Activated CD4-positive, alpha-beta T cell treated with anti-CD3 and anti-CD28 coated beads, Interleukin-2, amount 10 ng/mL, durations not matched to agents 7 days and 5 days (primary cell): ENCODE data around the gene OPRD1. TPM values are rescaled to one million over a fixed set of nuclear protein-coding genes. Genes with fewer than 3 reads are reported as not detected.
"Not testable (repeated sequence)": the region's sequence is repeated elsewhere in the genome, so short reads cannot be mapped to it uniquely, and the experiment has no call there.

ENCODE experiments used
- CTCF ChIA-PET: fragments of 350-600 bp; sonication (Branson Sonifier 250); formaldehyde crosslinking; loops from one replicate; lab custom pipeline; 2021; ENCODE audit warnings: antibody characterized with exemption; lab: Charles Lee
- POLR2A ChIA-PET: fragments of 350-600 bp; sonication (Branson Sonifier 250); formaldehyde crosslinking; loops from one replicate; lab custom pipeline; 2021; ENCODE audit warnings: antibody characterized with exemption; lab: Charles Lee
- DNase-seq: peaks from one replicate; pipeline ENCODE4 v3.0.0-alpha.2; 2020
- H3K27ac Mint-ChIP-seq: one replicate; pipeline ENCODE4 v1.8.0; 2021; ENCODE audit warnings: mild to moderate bottlenecking, moderate library complexity, mixed read lengths
- H3K27me3 Mint-ChIP-seq: one replicate; pipeline ENCODE4 v1.8.0; 2021; ENCODE audit warnings: mixed read lengths
- H3K36me3 Mint-ChIP-seq: one replicate; pipeline ENCODE4 v1.8.0; 2021; ENCODE audit warnings: low read depth, mixed read lengths
- H3K4me1 Mint-ChIP-seq: one replicate; pipeline ENCODE4 v1.8.0; 2021; ENCODE audit warnings: mixed read lengths
- H3K4me3 Mint-ChIP-seq: one replicate; pipeline ENCODE4 v1.8.0; 2021; ENCODE audit warnings: mild to moderate bottlenecking, moderate library complexity, mixed read lengths
- H3K9me3 Mint-ChIP-seq: one replicate; pipeline ENCODE4 v1.8.0; 2021; ENCODE audit warnings: mixed read lengths
- total RNA-seq, 2 experiments: library from RNA; stranded (reverse); gene quantifications; one replicate each; pipeline ENCODE4 v1.2.3, GENCODE V29; 2021

OPRD1 gene
- total RNA-seq, 2 experiments from 2014 or later, result not detected

DNA sequence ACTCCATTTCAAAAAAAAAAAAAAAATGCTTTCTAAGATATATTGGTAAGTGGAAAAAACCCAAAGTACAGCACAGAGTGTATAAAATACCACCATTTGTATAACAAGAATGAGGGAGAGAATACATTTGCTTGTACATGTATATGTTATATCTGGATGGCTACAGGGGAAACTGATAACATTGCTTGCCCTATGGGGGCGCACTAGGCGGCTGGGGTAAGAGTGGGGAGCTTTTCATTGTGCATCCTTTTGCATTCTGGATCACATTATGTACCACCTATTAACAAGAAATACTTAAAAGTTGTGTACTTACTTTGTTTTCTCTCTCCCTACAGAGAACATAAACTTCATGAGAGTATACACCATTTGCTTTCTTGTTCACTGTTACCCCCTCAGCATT is 28.6 kb upstream of the OPRD1 start:
- Mint-ChIP-seq H3K27ac (no peak overlapping the region), H3K4me1 (peaks cover 7% of the 10 kb centered on the region), H3K36me3 (no peaks in the 10 kb centered on the region), H3K27me3 (peaks cover 12% of the 10 kb centered on the region), H3K9me3 (no peaks in the 10 kb centered on the region), H3K4me3 (no peak overlapping the region)
- DNase-seq, result no peak
- CTCF ChIA-PET, result interaction anchor here (0.6 to 4.3 kb wide), 4 partner anchors 25 to 134 kb away, joined by 3 to 17 read pairs (median 3); no protein-coding TSS in a partner anchor
- POLR2A ChIA-PET, result no interaction called here

DNA sequence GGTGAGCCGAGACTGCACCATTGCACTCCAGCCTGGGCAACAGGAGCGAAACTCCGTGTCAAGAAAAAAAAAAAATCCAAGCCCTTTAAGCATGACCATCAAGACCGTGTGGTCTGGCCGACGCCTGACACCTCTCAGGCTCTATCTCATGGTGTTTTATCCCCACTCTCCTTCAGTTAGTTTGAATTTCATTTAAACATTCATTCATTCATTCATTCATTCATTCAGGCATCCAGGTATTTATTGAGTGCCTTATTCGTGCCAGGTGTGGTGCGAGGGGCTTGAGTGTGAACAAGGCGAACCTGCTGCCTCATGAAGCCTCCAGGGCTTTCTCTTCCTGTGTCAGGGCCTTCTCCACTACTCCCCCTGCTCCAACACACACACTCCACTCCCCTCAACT is 22.6 kb upstream of the OPRD1 start:
- POLR2A ChIA-PET, result no interaction called here

DNA sequence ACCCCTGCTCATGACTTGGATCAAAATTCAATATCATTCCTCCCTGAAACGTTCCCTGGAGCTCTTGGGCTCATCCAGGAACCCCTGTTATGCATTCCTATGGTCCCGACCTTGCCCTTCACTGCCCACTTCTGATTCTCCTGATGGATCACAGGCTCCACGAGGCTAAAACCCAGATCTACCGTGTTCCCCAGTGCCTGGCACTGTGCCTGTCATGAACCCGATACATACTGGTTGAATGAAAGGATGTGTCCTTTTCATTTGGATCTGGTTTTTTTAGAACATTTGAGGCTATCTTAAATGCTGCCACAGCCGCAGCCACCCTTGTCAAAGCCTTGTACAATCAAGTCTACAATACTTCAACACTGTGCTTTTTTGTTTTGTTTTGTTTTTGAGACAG is 22.2 kb upstream of the OPRD1 start:
- POLR2A ChIA-PET, result no interaction called here
- Mint-ChIP-seq H3K27me3 (peaks cover 9% of the 10 kb centered on the region), H3K27ac (no peak overlapping the region), H3K4me1 (peaks cover 7% of the 10 kb centered on the region), H3K4me3 (no peak overlapping the region), H3K9me3 (no peaks in the 10 kb centered on the region), H3K36me3 (no peaks in the 10 kb centered on the region)
- CTCF ChIA-PET, result no interaction called here
- DNase-seq, result no peak

More for the DNA sequence above, 22.6 kb upstream of the OPRD1 start:
- no peak overlapping the region for H3K27ac Mint-ChIP-seq
- H3K4me3 Mint-ChIP-seq, result no peak overlapping the region
- no peak for DNase-seq
- CTCF ChIA-PET, result no interaction called here
- peaks cover 9% of the 10 kb centered on the region for H3K27me3 Mint-ChIP-seq
- peaks cover 7% of the 10 kb centered on the region for H3K4me1 Mint-ChIP-seq
- no peaks in the 10 kb centered on the region for H3K36me3 Mint-ChIP-seq
- H3K9me3 Mint-ChIP-seq, result no peaks in the 10 kb centered on the region

DNA sequence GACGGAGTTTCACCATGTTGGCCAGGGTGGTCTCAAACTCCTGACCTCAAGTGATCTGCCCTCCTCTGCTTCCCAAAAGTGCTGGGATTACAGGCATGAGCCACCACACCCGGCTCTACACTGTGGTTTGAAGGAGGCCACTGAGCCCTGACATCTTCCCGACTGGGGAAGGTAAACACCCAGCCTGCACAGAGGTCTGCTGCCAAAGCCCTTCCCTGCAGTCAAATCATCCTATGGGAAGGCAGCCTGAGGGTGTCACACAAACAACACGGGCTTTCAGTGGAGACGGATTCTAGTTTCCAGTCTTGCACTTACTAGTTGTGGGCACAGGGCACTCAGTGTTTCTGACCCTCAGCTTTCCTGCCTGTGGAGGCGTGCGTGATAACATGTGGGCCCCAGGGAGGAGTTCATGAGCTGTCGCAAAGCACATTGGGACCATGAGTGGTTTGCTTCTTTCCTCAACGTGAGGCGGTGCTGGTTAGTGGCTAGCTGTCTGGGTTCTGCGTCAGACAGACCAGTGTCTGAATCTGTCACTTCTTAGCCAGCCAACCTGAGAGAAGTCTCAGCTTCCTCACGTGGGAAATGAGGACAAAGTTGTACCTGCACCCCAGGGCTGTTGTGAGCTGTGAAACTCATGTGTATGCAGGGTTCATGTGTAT is 21.5 kb upstream of the OPRD1 start:
- DNase-seq, result no peak
- Mint-ChIP-seq H3K4me1 (peaks cover 3% of the 10 kb centered on the region), H3K27me3 (peaks cover 9% of the 10 kb centered on the region), H3K4me3 (no peak overlapping the region), H3K36me3 (no peaks in the 10 kb centered on the region), H3K9me3 (no peaks in the 10 kb centered on the region), H3K27ac (no peak overlapping the region)
- ChIA-PET POLR2A (no interaction called here), CTCF (no interaction called here)

DNA sequence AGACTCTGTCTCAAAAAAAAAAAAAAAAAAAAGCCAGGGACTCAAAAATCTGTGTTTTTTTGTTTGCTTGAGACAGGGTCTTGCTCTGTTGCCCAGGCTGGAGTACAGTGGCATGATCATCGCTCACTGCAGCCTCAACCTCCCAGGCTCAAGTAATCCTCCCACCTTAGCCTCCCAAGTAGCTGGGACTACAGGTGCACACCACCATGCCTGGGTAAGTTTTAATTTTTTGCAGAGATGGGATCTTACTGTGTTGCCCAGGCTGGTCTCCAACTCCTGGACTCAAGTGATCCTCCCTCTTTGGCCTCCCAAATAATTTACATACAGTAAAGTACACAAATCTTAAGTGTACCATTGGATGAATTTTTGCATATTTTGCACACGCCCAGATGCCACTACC is 20.0 kb upstream of the OPRD1 start:
- H3K36me3 Mint-ChIP-seq, H3K9me3 Mint-ChIP-seq, DNase-seq, H3K4me3 Mint-ChIP-seq, H3K27me3 Mint-ChIP-seq, POLR2A ChIA-PET, H3K4me1 Mint-ChIP-seq, H3K27ac Mint-ChIP-seq: not testable (repeated sequence)
- CTCF ChIA-PET, result interaction anchor here (0.9 to 1.4 kb wide), 2 partner anchors 265 to 390 kb away, joined by 3 to 4 read pairs; partner anchors contain the start of gene SRSF4

DNA sequence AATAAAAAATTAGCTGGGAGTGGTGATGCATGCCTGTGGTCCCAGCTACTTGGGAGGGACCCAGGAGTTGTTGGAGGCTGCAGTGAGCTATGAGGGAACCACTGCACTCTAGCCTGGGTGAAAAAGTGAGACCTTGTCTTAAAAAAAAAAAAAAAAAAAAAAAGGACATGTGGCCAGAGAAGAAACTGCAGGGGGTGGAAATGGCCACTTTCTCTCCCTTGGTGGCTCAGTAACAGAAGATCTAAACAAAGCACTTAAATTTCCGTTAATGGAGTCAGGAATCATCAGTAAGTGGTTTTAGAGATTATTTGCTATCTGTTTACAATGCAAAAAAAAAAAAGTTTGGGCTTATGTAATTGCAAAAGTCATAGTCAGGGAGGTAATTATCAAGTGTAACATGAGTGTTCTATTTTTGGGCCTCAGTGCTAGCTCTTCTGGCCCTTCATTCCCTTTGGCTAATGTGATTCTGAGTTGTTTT is 19.3 kb upstream of the OPRD1 start:
- ChIA-PET POLR2A (no interaction called here), CTCF (interaction anchor here (0.5 to 1.4 kb wide), 6 partner anchors 17 to 389 kb away, joined by 3 to 6 read pairs (median 4); partner anchors contain the start of gene SRSF4)
- H3K9me3 Mint-ChIP-seq, result no peaks in the 10 kb centered on the region
- no peaks in the 10 kb centered on the region for H3K36me3 Mint-ChIP-seq
- H3K4me3 Mint-ChIP-seq, result no peak overlapping the region
- peaks cover 9% of the 10 kb centered on the region for H3K4me1 Mint-ChIP-seq
- peaks cover 5% of the 10 kb centered on the region for H3K27me3 Mint-ChIP-seq
- DNase-seq, result no peak
- H3K27ac Mint-ChIP-seq, result no peak overlapping the region

DNA sequence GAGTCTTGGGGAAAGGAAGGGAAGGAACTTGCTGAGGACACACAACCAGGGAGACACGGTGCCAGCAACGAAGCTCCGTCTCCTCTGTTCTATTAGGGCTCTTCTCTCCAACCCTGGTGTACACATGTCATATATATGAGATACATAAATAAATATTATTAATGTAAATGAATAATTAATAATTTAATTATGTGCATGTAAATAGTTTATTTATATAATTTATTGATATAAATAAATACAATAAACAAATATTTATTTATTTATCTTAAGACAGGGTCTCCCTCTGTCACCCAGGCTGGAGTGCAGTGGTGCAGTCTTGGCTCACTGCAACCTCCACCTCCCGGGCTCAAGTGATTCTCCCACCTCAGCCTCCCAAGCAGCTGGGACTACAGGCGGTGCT is 17.4 kb upstream of the OPRD1 start:
- peaks cover 12% of the 10 kb centered on the region for H3K4me1 Mint-ChIP-seq

DNA sequence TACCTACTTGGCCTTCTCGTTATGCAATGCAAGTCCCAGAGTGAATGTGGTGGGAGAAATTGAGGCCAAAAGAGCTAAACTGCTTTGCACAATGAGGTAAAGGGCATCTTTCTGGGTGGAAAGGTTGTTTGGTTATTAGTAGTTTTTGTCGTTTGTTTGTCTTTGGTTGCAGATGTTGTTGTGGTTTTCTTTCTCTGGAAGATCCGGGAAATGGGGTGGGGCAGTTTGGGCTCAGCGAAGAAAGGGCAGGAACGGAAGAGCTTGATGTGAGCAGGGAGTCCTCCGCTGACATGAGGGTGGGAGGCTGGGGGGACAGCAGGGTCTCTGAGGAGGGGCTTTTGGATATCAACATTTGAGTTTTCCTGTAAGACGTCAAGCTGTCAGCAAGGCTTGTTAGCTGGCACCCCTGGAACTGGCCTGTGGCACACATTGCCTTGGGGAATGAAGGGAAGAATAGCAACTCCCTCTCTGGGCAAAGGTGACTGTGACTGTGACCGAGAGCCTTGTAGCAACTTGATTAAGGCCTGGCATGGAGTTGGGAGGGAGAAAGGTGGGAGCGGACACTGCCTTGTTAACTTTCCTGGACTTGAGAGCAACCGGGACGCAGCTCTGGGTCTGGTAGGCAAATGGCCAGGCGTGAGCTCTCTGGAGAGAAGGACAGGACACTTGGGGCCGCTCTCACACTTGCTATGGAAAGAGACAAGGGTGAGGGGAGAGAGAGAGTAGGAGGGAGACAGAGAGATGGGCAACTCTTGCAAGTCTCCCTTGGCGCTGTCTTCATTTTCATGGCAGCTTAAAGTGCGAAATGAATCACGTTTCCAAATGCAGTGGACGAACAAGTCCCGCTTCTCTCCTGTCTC is 15.4 kb upstream of the OPRD1 start:
- no peak for DNase-seq
- Mint-ChIP-seq H3K9me3 (no peaks in the 10 kb centered on the region), H3K27me3 (peaks cover 5% of the 10 kb centered on the region), H3K27ac (peak overlapping the region; percentile 4), H3K4me1 (peaks cover 12% of the 10 kb centered on the region), H3K4me3 (peak overlapping the region; percentile 1), H3K36me3 (no peaks in the 10 kb centered on the region)
- POLR2A ChIA-PET, result interaction anchor here (0.7 kb wide), 1 partner anchor 1130 kb away, joined by 3 read pairs; no protein-coding TSS in a partner anchor
- CTCF ChIA-PET, result interaction anchor here (0.5 to 0.6 kb wide), 2 partner anchors 64 to 144 kb away, joined by 3 read pairs; no protein-coding TSS in a partner anchor

More for the DNA sequence above, 17.4 kb upstream of the OPRD1 start:
- DNase-seq, H3K36me3 Mint-ChIP-seq, H3K27me3 Mint-ChIP-seq, H3K4me3 Mint-ChIP-seq, CTCF ChIA-PET, POLR2A ChIA-PET, H3K9me3 Mint-ChIP-seq, H3K27ac Mint-ChIP-seq: not testable (repeated sequence)

DNA sequence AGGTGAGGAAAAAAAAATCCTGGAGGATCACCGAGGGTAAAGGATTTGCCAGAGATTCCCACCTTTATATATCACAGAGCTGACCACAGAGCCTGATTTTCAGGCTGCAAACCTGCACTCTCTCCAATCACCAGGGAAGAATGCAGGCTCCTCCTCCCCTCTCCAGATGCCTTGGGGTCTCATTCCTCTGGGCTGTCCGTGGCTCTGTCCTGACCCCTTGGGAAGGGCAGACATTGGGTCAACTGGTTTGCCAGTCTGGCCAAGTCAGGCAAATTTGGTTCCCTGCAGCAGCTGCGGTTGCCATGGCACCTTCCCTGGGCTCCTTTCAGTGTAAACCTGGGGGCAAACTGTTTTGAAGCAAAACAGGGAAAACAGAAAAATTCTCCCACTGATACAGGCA is 11.6 kb upstream of the OPRD1 start:
- H3K27me3 Mint-ChIP-seq, result peaks cover 5% of the 10 kb centered on the region
- H3K4me1 Mint-ChIP-seq, result peaks cover 12% of the 10 kb centered on the region
- no peak overlapping the region for H3K27ac Mint-ChIP-seq
- H3K36me3 Mint-ChIP-seq, result no peaks in the 10 kb centered on the region
- H3K9me3 Mint-ChIP-seq, result no peaks in the 10 kb centered on the region
- H3K4me3 Mint-ChIP-seq, result no peak overlapping the region
- no peak for DNase-seq
- ChIA-PET CTCF (no interaction called here), POLR2A (interaction anchor here (0.6 kb wide), 1 partner anchor 15 kb away, joined by 3 read pairs; no protein-coding TSS in a partner anchor)

DNA sequence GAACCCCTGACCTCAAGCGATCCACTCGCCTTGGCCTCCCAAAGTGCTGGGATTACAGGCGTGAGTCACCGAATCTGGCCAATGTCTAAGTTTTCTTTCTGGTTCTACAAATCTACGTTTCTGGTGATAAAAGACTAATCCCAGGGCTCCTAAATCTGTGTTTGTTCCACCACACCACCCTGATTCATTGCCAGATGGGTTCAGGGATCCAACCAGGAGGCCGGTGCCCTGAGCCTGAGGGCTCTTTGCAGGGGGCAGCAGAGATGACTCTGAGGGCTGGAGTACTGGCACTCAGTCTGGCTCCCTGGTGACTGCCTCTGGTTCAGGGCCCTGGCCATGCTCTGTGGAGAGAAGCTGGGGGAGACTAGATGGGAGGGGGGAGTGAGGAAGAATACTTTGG is 10.5 kb upstream of the OPRD1 start:
- no peak for DNase-seq
- Mint-ChIP-seq H3K4me1 (peaks cover 8% of the 10 kb centered on the region), H3K4me3 (no peak overlapping the region), H3K27ac (no peak overlapping the region), H3K27me3 (peaks cover 5% of the 10 kb centered on the region), H3K9me3 (no peaks in the 10 kb centered on the region), H3K36me3 (no peaks in the 10 kb centered on the region)
- ChIA-PET CTCF (interaction anchor here (0.6 kb wide), 2 partner anchors 19 to 444 kb away, joined by 3 to 4 read pairs; no protein-coding TSS in a partner anchor), POLR2A (no interaction called here)

DNA sequence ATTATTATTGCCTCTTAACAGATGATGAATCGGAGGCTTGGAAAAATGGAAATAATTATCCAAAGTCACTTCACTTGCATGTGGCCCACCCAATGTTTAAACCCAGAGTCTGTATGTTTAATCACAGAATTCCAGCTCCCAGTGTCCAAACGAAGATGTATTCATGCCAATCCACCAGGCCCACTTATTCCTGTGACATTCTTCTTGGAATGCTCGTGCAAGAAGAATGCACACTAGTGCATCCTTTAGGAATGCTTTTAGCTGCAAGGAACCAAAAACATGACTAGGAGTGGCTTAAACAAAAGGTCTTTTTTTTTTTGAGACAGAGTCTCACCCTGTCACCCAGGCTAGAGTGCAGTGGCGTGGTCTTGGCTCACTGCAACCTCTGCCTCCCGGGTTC is 8.9 kb upstream of the OPRD1 start:
- H3K9me3 Mint-ChIP-seq, result no peaks in the 10 kb centered on the region
- no peaks in the 10 kb centered on the region for H3K36me3 Mint-ChIP-seq
- peaks cover 13% of the 10 kb centered on the region for H3K27me3 Mint-ChIP-seq
- ChIA-PET CTCF (interaction anchor here (1.1 kb wide), 1 partner anchor 13 kb away, joined by 4 read pairs; no protein-coding TSS in a partner anchor), POLR2A (no interaction called here)
- no peak overlapping the region for H3K4me3 Mint-ChIP-seq
- H3K4me1 Mint-ChIP-seq, result peaks cover 3% of the 10 kb centered on the region
- DNase-seq, result no peak
- H3K27ac Mint-ChIP-seq, result no peak overlapping the region

DNA sequence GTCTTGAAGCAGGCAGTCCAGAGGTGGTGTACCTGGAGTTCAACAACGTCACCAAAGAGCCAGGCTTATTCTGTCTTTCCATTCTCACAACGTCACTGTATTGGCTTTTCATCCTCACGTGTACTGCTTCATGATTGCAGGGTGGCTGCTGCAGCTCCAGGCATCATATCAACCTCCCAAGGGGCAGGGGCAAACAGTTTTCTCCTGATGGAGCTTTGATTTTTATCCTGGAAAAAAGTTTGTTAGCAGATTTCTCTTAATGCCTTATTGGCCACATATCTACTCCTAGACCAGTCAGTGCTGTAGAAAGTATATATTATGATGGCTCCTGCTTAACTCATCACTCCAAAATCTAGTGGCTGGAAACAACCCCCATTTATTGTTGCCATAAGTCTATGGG is 8.3 kb upstream of the OPRD1 start:
- H3K36me3 Mint-ChIP-seq, result no peaks in the 10 kb centered on the region
- ChIA-PET POLR2A (no interaction called here), CTCF (no interaction called here)
- DNase-seq, result no peak
- H3K4me3 Mint-ChIP-seq, result no peak overlapping the region
- peaks cover 2% of the 10 kb centered on the region for H3K4me1 Mint-ChIP-seq
- no peaks in the 10 kb centered on the region for H3K9me3 Mint-ChIP-seq
- H3K27ac Mint-ChIP-seq, result no peak overlapping the region
- peaks cover 12% of the 10 kb centered on the region for H3K27me3 Mint-ChIP-seq

DNA sequence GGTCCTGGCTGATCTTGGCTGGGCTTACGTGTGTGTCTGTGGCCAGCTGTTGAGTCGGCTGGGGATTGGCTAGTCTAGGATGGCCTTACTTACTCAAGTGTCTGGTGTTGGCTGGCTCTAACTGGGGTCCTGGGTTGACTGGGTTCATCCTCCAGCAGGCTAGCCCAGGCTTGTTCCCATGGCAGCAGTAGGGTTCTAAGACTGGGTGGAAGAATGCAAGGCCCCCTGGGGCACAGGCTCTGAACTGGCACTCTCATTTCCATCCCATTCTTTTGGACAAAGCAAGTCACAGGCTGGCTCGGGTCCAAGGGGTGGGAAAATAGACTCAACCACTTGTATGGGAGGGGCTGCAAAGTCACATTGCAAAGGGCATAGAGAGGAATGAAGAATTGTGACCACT is 7.9 kb upstream of the OPRD1 start:
- H3K9me3 Mint-ChIP-seq, result no peaks in the 10 kb centered on the region
- no peaks in the 10 kb centered on the region for H3K36me3 Mint-ChIP-seq
- peaks cover 12% of the 10 kb centered on the region for H3K27me3 Mint-ChIP-seq
- DNase-seq, result no peak
- ChIA-PET POLR2A (no interaction called here), CTCF (no interaction called here)
- no peak overlapping the region for H3K27ac Mint-ChIP-seq
- no peaks in the 10 kb centered on the region for H3K4me1 Mint-ChIP-seq
- no peak overlapping the region for H3K4me3 Mint-ChIP-seq
